GM19328 (cell line): ENCODE data around the gene FNIP2.
A peak's percentile ranks its signal among the peaks of the same experiment; 100 is the strongest.

Source experiments
- ATAC-seq: cut with Tn5 transposase; IDR thresholded peaks from one replicate; pipeline ENCODE4 v1.9.1; 2021; ENCODE audit warnings: mild to moderate bottlenecking, moderate library complexity; ENCODE audit not compliant: unreplicated experiment

FNIP2 gene

DNA sequence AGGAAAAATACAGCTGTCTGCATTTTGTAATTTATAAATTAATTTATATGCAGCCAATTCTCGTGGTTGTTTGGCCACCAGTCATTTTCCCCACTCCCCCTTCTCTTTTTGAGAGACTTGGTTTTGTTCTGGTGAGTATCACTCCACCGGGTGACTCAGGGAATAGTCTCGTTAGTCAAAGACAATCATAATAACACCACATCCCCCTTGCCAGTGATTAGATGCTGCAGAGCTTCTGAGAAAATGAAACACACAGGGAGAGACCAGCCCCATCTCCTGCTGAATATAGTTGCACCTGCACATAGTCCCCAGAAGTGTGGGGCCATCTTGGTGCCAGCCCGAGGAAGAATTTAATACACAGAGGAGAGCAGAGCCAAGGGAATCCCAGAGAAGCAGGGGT lies 8.0 kb upstream of the FNIP2 start:
- ATAC-seq, result no peak

DNA sequence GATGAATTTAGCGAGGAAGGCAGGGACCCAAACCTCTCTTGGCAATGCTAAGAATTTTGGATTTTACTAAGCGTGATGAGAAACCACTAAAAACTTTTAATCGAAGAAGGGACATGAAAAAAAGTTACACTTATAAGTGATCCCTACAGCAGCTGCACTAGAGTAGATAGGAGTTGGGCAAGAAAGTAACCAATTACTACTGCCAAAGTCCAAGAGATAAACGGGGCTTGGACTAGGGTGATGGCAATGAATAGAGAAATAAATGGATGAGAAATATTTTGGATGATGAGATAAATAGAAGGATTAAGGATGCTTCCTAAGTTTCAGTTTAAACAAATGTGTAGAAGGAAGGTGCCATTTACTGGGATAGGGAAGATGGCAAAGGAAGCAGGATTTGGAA lies 6.3 kb upstream of the FNIP2 start:
- no peak for ATAC-seq

DNA sequence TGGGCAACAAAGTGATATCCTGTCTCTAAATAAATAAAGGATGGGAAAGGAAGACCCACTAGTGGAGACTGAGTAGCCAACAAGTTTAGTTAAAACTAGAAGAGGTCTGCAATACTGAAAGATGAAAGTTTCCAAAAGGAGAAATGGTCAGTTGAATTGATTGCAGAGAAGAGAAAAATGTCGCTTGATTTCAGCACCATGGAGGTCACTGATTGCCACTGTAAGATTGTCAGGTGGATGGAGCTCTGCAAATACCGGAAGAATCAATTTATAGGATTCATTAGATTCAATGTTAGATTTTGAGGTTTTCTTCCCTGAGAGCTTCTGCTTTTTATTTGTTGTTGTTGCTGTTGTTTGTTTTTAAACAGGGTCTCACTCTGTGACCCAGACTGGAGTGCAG lies 5.4 kb upstream of the FNIP2 start:
- ATAC-seq, result no peak

DNA sequence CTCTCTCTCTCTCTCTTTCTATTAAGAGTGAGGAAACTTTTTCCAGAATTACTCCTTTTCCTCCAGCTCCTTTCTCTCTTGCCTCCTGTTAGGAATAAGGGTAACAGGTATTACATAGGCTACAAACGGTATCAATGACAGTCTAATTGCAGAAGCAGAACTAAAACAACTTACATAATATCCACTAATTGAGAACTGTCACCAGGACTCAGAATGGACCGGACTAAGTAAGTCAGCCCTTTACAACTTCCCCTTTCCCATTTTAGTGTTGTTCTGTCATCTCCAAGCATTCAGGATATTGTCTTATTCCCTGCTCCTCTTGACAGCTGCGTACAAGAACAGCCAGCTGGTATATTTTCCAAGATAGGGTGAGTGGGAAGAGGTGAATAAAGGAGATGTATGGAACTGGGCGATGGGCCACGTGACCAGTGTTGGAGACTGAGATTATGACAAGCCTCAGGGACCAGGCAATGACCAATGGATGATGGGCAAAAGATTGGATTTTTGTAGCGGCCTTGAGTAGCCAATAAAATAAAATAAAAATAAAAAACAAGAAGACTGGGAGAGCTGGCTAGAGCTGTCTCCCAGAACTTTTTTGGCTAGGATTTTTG lies 2.3 kb upstream of the FNIP2 start:
- no peak for ATAC-seq

DNA sequence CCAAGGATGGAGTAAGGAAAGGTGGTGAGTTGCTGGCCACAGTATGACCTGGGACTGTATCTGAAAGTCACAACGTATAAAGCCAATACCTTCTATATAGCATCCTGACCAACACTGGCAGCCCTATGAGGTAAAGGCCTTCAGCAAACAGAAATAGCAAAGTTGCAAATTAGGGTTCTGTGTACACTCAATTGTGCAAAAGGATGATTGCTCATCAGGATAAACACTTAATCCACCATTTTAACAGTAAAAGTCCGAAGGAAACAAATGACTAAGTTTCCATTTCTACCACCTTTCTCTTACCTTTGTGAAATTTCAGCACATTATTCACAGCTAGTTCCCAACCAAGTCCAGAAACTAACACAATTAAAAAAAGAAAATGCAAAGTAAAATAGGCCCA lies 1.4 kb upstream of the FNIP2 start:
- no peak for ATAC-seq

DNA sequence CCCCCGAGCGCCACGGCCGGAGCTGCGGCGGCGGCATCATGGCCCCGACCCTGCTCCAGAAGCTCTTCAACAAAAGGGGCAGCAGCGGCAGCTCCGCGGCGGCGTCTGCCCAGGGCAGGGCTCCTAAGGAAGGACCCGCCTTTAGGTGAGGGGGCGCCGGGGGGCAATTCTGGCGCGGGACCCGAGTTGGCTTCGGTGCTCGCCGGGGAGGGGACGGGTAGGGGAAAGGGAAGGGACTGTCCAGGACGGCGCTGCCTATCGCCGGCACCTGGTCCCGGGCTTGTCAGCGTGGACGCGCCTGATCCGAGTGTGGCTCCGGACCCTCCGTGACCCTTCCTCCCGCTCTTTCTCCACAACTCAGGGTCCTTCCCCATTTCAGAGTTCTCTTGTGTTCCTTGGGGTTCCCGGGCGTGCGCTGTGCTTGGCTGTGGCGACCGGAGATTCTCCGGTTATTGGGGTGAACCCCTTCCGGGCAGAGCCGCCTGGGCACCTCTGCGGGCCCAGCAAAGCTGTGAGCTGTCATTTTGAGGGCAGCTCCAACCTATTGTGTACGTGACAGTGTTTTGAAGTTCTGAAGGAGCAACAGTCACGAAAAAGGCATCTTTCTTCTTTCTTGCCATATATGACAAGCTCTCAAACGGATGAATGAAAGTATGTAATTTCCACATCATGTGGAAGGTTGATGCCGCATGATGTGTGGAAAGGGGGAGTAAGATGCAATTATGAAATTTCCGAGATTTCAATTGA lies 522 bp downstream of the FNIP2 start:
- ATAC-seq, result peak; percentile 25

DNA sequence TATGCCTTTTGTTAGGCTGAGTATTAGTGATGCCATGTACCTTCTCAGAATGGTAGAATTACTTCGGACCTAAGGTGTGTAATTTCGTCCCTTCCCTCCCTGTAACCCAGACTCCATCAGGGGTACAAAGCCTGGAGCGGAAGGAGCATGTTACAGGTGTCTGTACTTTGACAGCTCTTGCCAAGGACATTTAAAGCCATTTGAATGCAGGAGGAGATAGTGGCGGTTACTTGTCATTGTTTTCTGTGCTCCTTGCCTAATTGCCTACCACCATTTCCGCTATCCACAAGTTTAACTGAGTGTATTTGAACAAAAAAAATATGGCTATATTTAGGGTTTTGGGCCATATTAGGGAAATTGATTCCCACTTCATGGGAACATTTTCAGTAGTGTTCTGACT lies 1.8 kb downstream of the FNIP2 start:
- no peak for ATAC-seq

DNA sequence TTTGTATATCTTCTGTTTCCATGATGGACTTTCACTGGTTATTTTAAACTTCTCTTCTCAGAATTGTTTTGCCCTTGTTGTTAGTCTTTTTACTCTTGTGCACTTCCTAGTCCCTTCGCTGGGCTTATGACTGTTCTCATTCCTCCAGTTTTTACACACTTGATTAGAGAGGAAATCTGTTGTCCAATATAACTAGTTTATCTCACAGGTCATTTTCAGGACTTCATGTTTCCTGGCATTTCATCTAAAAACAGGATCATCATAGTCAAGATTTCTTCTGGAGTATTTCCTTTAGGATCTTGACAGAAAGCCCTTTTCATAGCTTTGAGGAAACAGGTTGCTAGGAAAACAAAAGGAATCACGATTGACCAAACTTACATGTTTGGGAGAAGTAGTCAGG lies 3.0 kb downstream of the FNIP2 start:
- ATAC-seq, result no peak

DNA sequence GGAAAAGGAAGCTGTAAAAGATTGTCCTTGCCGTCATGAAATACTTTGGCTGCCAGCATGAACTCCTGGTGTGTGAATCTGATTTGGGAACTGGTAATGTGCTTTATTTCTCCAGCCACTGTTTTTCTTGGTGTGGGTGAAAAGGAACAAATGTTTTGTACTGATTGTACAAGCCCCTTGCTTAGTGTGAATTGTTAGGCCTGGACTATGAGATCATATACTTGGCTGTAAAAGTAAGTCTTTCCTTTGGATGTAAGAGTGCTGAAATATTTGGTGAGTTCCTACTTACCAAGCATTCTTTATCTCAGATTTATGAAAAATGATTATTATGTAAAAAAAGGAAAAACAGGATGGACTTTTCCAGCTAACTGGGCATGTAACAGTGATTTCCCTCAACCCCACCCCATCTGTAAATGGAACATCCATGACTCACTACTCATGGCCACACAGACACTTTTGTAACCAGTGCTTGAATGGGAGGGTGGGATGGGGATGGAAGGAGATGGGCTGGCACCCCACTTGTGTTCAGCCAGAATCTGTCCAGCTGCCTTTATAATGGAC lies 6.3 kb downstream of the FNIP2 start:
- ATAC-seq, result no peak

DNA sequence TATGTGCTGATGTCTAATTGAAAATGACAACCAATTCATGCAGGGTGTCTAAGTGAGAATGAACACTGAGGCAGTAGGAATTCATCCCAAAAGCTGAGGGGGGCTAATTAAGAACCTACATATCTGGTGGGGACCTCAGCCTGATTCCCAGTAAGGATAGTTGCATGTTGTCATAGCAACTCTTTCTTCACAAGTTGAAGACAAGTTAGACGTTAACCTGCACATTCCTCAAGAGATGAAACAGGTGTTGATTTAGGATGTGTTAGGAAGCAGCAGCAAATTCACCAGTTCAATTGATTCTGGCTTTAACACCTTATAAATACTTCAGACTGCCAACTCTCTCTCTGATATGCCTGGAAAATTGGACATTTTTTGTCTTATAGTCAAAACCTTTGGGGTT lies 7.3 kb downstream of the FNIP2 start:
- ATAC-seq, result no peak

DNA sequence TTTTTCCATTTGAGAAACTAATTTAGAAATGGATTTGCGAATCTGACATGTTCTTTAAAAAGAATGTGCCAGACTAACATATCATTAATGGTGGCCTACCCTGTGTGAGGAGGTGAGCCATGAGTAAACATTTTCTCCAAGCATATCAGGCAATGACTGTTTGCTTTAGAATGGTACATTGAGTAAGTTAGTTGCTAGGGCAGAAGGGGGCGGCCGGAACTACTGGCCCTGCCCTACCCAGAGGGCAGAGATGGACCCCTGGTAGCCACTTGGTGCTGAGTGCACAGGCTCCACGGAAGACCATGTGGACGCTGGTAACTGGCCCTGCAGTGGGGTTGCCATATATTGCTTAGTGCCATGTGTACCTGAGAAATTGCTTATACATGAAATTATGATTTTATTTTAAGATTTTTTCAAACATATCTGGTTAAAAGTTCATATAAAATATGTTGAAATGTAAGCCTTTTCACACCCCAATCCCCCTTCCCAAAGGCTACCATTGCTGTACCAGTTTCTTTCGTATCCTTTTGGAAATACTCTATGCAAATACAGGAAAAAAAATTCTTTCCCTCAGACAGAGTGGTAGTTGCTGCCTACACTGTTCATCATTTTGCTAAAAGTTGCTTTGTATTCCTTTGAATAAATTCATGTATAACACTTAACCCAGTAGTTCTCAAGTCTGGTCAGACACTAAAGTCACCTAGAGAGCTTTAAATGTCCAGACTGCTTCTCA lies 8.8 kb downstream of the FNIP2 start:
- ATAC-seq, result peak; percentile 21

DNA sequence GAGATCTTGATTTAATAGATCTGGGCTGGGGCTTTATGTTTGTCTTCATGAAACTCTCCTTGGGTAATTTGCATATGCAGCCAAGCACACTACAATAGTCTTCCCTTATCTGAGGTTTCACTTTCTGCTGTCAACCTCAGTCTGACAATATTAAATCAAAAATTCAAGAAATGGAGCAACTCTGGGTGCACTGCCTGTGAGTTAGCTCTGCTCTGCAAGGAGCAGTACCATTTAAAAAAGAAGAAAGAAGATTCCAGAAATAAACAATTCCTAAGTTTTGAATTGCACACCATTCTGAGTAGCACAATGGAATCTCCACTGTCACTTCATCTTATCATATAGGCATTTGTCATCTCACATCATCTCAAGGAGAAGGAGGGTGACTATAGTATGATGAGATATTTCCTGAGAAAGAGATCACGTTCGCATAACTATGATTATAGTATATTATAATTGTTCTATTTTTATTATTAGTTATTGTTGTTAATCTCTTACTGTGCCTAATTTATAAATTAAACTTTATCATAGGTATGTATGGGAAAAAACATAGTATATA lies 9.4 kb downstream of the FNIP2 start:
- peak; percentile 99 for ATAC-seq

DNA sequence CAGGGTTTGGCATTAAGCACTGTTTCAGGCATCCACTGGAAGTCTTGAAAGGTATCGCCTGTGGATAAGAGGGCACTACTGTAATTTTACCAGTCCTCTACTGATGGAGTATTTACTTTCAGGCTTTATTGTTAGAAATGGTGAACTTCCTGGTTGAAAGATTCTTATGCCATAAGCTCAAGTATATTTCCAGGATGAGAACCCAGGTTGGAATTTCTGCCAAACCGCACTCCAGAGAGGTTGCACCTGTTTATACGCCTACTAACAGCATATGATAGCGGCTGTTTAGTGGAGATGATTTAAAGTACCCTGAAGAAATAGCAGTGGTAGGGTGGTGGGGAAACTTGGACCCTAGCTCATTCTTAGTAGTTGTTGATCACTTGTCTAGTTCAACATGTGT lies 9.9 kb downstream of the FNIP2 start:
- no peak for ATAC-seq

DNA sequence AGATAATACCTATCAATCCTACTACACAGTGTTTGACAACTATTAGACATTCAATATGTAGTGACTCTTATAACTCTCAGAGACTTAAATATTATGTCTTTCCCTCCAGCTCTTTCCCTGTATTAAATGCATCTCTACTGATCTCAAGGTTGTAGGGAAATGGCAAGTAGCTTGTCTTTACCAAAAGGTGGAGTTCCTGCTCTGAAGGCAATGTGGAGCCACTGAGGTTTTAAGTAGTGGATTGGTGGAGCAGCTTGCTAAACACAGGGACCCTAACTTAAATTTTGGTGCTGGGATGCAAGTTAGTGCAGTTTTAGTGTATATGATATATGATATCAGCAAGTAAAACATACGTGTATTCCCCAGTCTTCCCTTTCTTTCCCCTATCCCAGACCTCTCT lies 13.1 kb downstream of the FNIP2 start:
- ATAC-seq, result no peak

DNA sequence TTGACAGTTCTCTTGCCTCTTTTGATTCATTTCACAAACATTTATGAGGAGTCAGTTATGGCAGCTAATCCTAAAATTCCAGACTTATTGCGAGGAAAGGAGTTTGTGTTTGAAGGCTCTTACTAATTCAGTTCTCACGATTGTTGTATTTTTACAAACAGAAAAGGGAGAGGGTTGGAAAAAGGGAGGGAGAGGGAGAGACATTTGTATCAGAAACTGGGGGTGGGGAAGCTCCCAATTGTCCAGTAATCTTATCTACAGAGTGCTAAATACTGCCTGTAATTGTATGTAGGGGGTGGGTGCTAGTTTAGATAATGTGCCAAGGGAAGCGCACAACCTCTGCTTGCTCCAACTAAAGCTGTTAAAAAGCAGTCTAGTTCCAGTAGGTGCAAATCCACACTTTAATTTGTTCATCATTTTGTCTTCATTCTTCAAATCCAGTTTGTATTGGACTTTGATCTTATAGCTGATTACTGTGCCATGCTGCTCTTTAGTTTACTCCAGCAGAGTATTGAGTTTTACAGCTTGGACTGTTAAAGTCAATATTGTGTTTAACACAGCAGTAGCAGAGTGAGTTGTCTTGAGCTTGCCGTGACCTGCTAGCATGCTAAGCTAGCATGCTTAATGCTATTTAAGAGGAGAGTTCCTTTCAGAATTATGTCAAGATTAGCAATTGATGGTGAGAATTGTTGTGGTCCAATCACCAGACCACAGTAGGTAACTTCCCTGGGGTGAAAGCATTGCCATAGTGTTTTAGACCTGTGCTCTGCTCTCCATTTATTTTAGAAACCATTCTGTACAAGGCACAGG lies 13.9 kb downstream of the FNIP2 start:
- ATAC-seq, result no peak

DNA sequence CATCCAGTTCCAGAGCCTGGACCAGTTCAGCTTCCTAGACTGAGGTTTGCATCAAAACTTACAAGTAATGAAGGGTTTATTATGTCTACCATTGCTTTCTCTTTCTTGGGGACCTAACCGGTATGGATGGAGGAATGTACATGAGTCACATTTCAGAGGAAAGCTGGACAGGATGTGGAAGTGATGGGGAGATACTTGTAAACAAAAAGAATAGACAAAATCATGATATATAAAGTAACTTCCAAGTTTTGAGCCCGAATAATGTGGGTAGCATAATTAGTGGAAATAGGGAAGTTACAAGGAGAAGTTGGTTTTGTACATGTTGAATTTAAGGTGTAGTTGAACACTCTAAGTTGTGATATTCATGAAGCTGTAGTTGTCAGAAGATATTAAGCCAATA lies 15.0 kb downstream of the FNIP2 start:
- no peak for ATAC-seq

DNA sequence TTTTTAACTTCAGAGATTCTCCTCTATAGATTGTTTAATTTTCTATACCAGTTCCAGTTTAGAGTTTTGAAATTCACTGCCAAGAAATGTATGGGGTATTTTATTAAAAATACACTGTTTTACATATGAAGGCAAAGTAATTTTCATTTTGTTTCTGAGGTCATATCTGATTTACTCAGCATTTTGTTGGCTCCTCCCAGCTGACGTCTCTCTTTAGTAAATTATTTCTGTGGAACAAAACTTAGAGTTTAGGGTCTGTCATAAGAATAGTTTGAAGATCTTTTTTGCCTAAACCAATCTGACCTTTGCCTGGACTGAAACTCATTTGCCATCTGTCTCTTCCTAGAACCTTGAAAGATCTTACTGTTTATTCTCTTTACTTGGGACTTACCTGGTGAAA lies 16.9 kb downstream of the FNIP2 start:
- no peak for ATAC-seq

DNA sequence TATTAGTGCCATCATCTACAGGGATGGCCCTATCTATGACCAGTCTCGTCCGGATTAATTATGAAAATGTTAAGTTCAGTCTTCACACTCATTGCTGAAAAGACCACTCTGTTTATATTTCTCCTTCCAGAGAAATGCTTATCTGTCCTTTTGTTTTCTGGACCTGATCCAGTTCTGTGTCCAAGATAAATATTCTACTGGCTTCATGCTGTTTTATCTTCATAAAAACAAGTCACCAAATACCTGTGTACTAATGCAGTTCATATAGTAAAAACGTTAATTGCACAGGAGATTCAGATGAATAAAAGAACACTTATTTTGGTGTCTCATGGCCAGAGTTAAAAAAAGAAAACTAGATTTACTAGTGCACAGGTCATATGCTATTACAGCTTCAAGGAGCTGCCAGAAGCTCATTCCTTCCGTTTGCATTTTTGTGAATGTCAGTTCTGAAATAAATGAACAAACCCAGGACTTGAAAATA lies 17.3 kb downstream of the FNIP2 start:
- ATAC-seq, result no peak

DNA sequence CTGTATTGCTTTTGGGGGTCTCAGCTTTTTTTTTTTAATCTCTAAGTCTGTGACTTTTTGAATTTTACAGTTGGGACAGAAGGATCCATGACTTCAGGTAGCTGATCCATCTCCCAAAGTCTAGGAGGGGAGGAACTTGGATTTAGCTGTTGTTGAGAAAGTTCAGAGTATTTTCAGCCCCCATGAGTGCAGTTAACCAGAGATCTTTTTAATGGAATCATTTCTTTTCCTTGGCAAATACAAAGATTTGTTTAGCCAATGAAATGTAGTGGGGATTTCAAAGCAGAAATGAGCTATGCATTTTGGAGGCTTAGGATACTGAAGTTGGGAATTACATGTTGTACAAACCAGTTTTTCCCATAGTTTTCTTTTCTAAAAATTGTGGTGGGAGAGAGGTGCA lies 18.1 kb downstream of the FNIP2 start:
- no peak for ATAC-seq

DNA sequence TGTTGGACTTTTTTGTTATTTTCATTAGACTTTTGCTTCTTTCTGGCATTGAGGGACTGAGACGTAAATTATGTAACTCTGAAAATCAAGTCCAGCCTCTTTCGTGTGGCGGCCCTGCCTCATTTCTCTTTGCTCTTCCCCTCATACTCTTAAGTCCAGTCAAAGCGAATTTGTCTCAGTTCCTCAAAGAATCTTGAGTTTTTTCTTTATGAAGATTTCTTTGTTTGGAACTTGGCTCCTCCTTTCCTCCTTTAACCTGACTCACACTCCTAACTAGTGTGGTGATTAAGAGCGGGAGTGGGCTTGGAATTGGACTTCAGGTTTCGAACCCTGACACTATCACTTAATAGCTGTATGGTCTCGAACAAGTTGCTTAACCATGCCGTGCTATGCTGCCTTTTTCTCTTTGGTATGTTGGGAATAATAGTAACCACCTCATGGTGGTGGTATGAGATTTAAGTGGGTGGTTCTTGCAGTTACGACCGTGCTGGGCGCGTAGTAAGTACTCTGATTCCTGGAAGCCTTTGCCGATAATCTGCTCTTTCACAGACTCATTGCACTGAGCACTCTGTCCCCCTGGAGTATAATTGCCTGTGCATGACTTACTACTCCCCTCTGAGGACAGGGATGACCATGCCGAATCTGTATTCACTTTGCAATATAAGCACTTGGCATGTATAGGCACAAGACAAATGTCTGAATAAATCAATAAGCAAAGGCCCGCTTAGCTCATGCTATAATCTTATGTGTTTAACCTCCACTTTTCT lies 19.1 kb downstream of the FNIP2 start:
- no peak for ATAC-seq
